Tibial artery (tissue), 4 donors: ENCODE measurements around the gene CDSN.

Experiments used
- DNase-seq, 2 donors: peaks; one replicate each; pipeline ENCODE4 v3.0.0-alpha.2; 2019
- H3K27ac ChIP-seq, 2 donors: fragments of 200-600 bp; sonication (generic) in 1 of 2; 1 replicate in 1 of 2; 2 replicates in 1 of 2; pipeline ENCODE4 v1.5.1; 2018 to 2019; ENCODE audit warnings: mild to moderate bottlenecking in 1 of 2
- H3K27me3 ChIP-seq, 2 donors: fragments of 200-600 bp; sonication (generic) in 1 of 2; one replicate each; pipeline versions ENCODE4 v1.5.1 to v1.6.0; 2016 to 2019
- H3K36me3 ChIP-seq, 3 donors: fragments of 200-600 bp; sonication (generic) in 2 of 3; one replicate each; pipeline ENCODE4 v1.5.1; 2016 to 2019; ENCODE audit warnings: mild to moderate bottlenecking in 2 of 3
- H3K4me1 ChIP-seq, 4 donors: fragments of 200-600 bp; sonication (generic) in 2 of 4; 1 replicate in 3 of 4; 2 replicates in 1 of 4; pipeline ENCODE4 v1.5.1; 2016 to 2019
- H3K4me3 ChIP-seq, 2 donors: fragments of 200-600 bp; sonication (generic) in 1 of 2; 1 replicate in 1 of 2; 2 replicates in 1 of 2; pipeline ENCODE4 v1.5.1; 2018 to 2019; ENCODE audit warnings: mild to moderate bottlenecking in 2 of 2
- H3K9me3 ChIP-seq, 3 donors: fragments of 200-600 bp; sonication (generic) in 1 of 3; one replicate each; pipeline ENCODE4 v1.5.1; 2016 to 2019
- intact Hi-C: fragments of 100-400 bp; cut with DNase I; formaldehyde crosslinking; loops from one replicate; pipeline ENCODE4 v1.15.0; 2023; ENCODE audit warnings: low total_unique reads
- TF ChIP-seq, protein P1 (sequence below), 2 experiments: fragments of 200-600 bp in 1 of 2; fragments of 450-650 bp in 1 of 2; IDR thresholded peaks; one replicate each; pipeline ENCODE4 v1.5.1; 2017 to 2019; ENCODE audit warnings: antibody characterized with exemption in 2 of 2, mild to moderate bottlenecking in 1 of 2, moderate library complexity in 1 of 2

The CDSN gene

DNA sequence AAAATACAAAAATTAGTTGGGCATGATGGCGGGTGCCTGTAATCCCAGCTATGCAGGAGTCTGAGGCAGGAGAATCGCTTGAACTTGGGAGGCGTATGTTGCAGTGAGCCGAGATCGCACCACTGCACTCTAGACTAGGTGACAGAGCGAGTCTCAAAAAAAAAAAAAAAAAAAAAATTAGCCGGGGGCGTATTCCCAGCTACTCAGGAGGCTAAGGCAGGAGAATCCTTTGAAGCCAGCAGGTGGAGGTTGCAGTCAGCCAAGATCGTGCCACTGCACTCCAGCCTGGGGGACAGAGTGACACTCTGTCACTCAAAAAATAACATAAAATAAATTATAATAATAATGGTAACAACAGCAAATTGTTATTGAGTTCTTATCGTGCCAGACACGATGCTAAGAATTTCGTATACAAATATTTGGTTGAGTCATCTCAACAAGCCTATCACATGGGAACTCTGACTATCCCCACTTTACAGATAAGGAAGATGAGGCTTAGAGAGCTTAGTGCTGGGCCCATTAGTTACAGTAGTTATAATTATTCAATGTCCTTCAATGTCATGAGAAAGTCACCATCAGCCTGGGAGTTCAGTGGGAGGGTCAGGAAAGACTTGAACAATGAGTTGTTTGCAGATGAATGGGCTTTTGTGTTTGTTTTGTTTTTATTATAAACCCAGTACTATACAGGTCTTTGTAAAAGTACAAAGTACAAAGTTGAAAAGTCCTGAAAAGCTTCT, 27.3 kb downstream of the CDSN start:
- TF ChIP-seq, protein P1, sequence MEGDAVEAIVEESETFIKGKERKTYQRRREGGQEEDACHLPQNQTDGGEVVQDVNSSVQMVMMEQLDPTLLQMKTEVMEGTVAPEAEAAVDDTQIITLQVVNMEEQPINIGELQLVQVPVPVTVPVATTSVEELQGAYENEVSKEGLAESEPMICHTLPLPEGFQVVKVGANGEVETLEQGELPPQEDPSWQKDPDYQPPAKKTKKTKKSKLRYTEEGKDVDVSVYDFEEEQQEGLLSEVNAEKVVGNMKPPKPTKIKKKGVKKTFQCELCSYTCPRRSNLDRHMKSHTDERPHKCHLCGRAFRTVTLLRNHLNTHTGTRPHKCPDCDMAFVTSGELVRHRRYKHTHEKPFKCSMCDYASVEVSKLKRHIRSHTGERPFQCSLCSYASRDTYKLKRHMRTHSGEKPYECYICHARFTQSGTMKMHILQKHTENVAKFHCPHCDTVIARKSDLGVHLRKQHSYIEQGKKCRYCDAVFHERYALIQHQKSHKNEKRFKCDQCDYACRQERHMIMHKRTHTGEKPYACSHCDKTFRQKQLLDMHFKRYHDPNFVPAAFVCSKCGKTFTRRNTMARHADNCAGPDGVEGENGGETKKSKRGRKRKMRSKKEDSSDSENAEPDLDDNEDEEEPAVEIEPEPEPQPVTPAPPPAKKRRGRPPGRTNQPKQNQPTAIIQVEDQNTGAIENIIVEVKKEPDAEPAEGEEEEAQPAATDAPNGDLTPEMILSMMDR (IDR thresholded peaks at IDR 0.05): no peak
- intact Hi-C loops: no loop called here
- H3K36me3 ChIP-seq: no peaks in the 10 kb centered on the region
- no peak overlapping the region for H3K27ac ChIP-seq
- H3K9me3 ChIP-seq: no peaks in the 10 kb centered on the region
- peaks cover 0 to 5% of the 10 kb centered on the region in 2 donors for H3K27me3 ChIP-seq
- H3K4me3 ChIP-seq: no peak overlapping the region
- no peak for DNase-seq
- H3K4me1 ChIP-seq: no peaks in the 10 kb centered on the region

DNA sequence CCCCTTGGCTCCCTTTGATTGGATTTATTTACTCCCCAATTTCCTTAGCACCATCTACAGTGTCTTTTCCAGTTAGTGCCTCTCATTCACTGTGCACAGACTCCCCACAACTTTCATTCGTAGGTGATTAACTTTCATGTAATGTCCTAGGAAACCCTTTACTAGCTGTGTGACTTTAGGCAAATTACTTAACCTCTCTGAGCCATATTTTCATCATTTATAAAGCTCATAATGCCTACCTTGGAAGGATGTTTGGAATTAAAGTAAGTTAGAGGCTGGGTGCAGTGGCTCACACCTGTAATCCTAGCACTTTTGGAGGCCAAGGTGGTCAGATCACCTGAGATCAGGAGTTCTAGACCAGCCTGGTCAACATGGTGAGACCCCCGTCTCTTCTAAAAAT, 28.0 kb downstream of the CDSN start:
- no peak overlapping the region for H3K4me3 ChIP-seq
- DNase-seq: no peak
- H3K27ac ChIP-seq: no peak overlapping the region
- peaks cover 0 to 2% (median under 1%) of the 10 kb centered on the region in 4 donors for H3K4me1 ChIP-seq
- no peaks in the 10 kb centered on the region for H3K36me3 ChIP-seq
- intact Hi-C loops: no loop called here
- H3K27me3 ChIP-seq: peaks cover 0 to 5% of the 10 kb centered on the region in 2 donors
- H3K9me3 ChIP-seq: no peaks in the 10 kb centered on the region
- TF ChIP-seq, protein P1 (IDR thresholded peaks at IDR 0.05): no peak

DNA sequence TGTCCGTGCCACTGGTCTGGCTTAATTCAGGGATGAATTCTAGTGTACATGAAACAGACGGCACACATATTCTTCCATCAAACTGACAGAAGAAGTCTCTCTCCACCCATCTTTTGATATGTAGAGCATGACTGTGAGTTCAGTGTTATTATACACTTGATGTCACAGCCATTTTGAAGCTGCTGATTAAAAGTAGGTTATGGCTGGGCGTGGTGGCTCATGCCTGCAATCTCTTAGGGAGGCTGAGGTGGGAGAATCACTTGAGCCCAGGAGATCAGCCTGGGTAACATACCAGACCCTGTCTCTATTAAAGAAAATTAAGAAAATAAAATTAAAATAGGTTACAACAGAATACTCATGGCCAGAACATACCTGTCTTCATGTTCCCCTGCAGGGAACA, 28.6 kb downstream of the CDSN start:
- TF ChIP-seq, protein P1 (IDR thresholded peaks at IDR 0.05): no peak
- Histone ChIP-seq H3K4me1 (peaks cover 0 to 8% (median 3%) of the 10 kb centered on the region in 4 donors), H3K4me3 (no peak overlapping the region), H3K27me3 (peaks cover 0 to 5% of the 10 kb centered on the region in 2 donors), H3K36me3 (no peaks in the 10 kb centered on the region), H3K9me3 (no peaks in the 10 kb centered on the region), H3K27ac (no peak overlapping the region)
- intact Hi-C loops: no loop called here
- no peak for DNase-seq

DNA sequence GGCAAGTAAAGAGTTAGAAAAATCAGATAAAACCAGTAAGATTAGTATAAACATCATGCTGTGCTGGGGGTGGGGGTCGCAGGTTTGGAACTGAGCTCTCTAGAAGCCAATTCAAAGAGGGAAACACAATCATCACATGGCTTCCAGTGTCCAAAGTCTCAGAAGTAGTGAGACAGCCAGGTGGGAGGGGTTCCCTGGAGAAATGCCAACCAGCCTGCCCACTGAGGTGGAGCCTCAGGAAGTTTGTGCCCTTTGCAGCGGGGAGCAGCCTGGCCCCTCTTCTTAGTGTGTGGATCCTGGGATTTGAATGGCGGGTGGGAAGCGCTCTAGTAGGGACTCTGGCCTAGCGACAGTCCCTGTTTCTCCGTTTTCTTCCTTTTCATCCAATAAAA, 29.3 kb downstream of the CDSN start:
- no peak for DNase-seq
- Histone ChIP-seq H3K36me3 (no peaks in the 10 kb centered on the region), H3K9me3 (no peaks in the 10 kb centered on the region), H3K4me1 (peaks cover 0 to 8% (median 3%) of the 10 kb centered on the region in 4 donors), H3K27ac (no peak overlapping the region), H3K4me3 (no peak overlapping the region), H3K27me3 (peaks cover 0 to 5% of the 10 kb centered on the region in 2 donors)
- TF ChIP-seq, protein P1 (IDR thresholded peaks at IDR 0.05): no peak
- intact Hi-C loops: no loop called here

DNA sequence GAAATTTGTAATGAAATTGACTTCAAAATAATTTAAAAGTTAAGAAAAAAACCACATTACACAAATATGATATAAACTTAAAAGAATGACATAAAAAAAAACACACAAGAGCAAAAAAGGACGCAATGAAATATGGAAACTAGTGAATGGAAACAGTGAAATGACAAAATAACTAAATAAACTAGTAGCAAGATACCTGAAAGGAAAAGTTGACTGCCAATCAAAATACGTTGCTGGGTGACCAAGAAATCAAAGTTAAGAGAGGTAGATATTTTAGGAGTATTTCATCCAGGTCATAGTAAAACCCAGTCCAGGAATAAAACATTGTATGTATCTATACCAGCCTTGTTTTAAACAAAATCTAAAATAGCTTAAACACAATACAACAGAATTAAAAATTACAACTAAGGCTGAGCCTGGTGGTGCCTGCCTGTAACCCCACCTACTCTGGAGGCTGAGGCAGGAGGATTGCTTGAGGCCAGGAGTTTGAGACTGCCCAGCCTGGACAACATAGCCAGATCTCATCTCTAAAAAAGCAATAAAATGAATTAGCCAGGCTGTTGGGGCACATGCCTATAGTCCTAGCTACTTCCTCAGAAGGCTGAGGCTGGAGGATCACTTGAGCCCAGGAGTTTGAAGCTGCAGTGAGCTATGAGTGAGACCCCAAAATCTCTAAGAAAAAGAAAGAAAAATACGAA, 29.8 kb downstream of the CDSN start:
- no peak for DNase-seq
- Histone ChIP-seq H3K4me1 (peaks cover 0 to 8% (median 3%) of the 10 kb centered on the region in 4 donors), H3K36me3 (no peaks in the 10 kb centered on the region), H3K27ac (no peak overlapping the region), H3K4me3 (no peak overlapping the region), H3K9me3 (no peaks in the 10 kb centered on the region), H3K27me3 (peaks cover 0 to 5% of the 10 kb centered on the region in 2 donors)
- intact Hi-C loops: no loop called here
- TF ChIP-seq, protein P1 (IDR thresholded peaks at IDR 0.05): no peak
